Gastroesophageal sphincter (tissue), 3 donors: ENCODE measurements around the gene RCBTB2.

Experiments used
- POLR2A ChIP-seq, 2 donors: fragments of 450-650 bp; IDR thresholded peaks; one replicate each; pipeline ENCODE4 v1.6.1; 2017; ENCODE audit warnings: antibody characterized with exemption in 2 of 2, mild to moderate bottlenecking in 2 of 2, moderate library complexity in 1 of 2
- TF ChIP-seq, protein P1 (sequence below), 4 experiments: fragments of 200-600 bp in 2 of 4; fragments of 450-650 bp in 2 of 4; sonication (generic) in 1 of 4; IDR thresholded peaks; one replicate each; pipeline ENCODE4 v1.5.1; 2017 to 2019; ENCODE audit warnings: antibody characterized with exemption in 4 of 4, mild to moderate bottlenecking in 2 of 4, moderate library complexity in 2 of 4

DNA sequence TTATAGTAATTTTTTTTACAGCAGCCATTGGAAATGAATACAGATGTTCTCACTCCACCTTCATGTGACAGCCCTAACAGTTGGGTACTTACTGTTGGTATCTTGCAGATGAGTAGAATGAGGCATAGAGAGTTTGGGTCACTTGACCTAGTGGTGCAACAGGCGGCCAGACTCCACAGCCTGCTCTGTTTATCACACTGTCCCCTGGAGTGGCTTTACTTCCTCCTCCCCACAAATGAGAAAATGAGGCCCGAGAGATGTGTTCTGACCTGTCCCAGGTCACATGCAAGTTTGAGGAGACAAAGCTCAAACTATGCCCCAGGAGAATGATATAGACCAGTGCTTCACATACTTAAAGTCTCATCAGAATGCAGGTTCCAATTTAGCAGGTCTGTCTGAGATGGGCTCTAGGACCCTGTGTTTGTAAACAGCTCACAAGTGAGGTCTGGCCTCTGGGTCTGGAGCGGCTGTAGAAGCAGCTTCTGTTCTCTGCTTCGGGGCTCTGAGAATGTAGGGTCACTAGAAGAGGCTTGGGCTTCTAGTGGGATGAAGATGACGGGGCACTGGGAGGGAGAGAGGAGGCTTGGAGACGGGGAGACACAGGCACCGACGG lies 37.4 kb upstream of the RCBTB2 start:
- TF ChIP-seq, protein P1, sequence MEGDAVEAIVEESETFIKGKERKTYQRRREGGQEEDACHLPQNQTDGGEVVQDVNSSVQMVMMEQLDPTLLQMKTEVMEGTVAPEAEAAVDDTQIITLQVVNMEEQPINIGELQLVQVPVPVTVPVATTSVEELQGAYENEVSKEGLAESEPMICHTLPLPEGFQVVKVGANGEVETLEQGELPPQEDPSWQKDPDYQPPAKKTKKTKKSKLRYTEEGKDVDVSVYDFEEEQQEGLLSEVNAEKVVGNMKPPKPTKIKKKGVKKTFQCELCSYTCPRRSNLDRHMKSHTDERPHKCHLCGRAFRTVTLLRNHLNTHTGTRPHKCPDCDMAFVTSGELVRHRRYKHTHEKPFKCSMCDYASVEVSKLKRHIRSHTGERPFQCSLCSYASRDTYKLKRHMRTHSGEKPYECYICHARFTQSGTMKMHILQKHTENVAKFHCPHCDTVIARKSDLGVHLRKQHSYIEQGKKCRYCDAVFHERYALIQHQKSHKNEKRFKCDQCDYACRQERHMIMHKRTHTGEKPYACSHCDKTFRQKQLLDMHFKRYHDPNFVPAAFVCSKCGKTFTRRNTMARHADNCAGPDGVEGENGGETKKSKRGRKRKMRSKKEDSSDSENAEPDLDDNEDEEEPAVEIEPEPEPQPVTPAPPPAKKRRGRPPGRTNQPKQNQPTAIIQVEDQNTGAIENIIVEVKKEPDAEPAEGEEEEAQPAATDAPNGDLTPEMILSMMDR (IDR thresholded peaks at IDR 0.05) = no peak
- TF ChIP-seq POLR2A (IDR thresholded peaks at IDR 0.05) = no peak
